NT2/D1 (cell line): ENCODE measurements around the gene NSG2.

Experiments used
- YY1 ChIP-seq: IDR thresholded peaks from 2 replicates; pipeline ENCODE4 v1.6.1; 2011; ENCODE audit not compliant: insufficient read length, insufficient read depth
- ZNF274 ChIP-seq: IDR thresholded peaks from 2 replicates; pipeline ENCODE4 v1.6.1; 2011; ENCODE audit warnings: mild to moderate bottlenecking, low read depth, low read length

- no peak for TF ChIP-seq YY1
- TF ChIP-seq ZNF274, result no peak
These were observed 110.2 kb downstream of the NSG2 start for GRCh38 chr5:174155706-174156105.
